BLaER1 (cell line): ENCODE results near the gene RAB24.
A peak's percentile ranks its signal among the peaks of the same experiment; 100 is the strongest.
"Not testable (repeated sequence)": the region's sequence is repeated elsewhere in the genome, so short reads cannot be mapped to it uniquely, and the experiment has no call there.

Source experiments
- H3K27ac ChIP-seq: shearing (Covaris generic); formaldehyde crosslinking; 2 replicates; pipeline ENCODE4 v1.8.1; 2022
- H3K27me3 ChIP-seq: shearing (Covaris generic); formaldehyde crosslinking; 2 replicates; pipeline ENCODE4 v1.8.1; 2022
- H3K36me3 ChIP-seq: shearing (Covaris generic); formaldehyde crosslinking; 2 replicates; pipeline ENCODE4 v1.8.1; 2022
- H3K4me1 ChIP-seq: shearing (Covaris generic); formaldehyde crosslinking; 2 replicates; pipeline ENCODE4 v1.8.1; 2022
- H3K4me2 ChIP-seq: shearing (Covaris generic); formaldehyde crosslinking; 2 replicates; pipeline ENCODE4 v1.8.1; 2022
- H3K4me3 ChIP-seq: shearing (Covaris generic); formaldehyde crosslinking; 2 replicates; pipeline ENCODE4 v1.8.1; 2022
- H3K9ac ChIP-seq: shearing (Covaris generic); formaldehyde crosslinking; 2 replicates; pipeline ENCODE4 v1.8.1; 2022
- H3K9me3 ChIP-seq: shearing (Covaris generic); formaldehyde crosslinking; 2 replicates; pipeline ENCODE4 v1.8.1; 2022
- H4K20me1 ChIP-seq: shearing (Covaris generic); formaldehyde crosslinking; 2 replicates; pipeline ENCODE4 v1.8.1; 2022
- Cebpa-rat ChIP-seq: shearing (Covaris generic); IDR thresholded peaks from 2 replicates; pipeline ENCODE4 v1.8.1; 2022

The RAB24 gene

DNA sequence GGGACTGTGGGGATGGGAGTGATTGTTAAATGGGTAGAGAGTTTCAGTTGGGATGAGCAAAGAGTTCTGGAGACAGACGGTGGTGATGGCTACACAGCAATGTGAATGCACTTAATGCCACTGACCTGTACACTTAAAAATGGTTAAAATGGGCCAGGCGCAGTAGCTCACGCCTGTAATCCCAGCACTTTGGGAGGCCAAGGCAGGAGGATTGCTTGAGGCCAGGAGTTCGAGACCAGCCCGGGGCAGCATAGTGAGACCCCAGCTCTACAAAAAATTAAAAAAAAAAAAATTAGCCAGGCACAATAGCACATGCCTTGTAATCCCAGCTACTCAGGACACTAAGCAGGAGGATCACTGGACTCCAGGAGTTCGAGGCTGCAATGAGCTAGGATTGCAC lies 40.3 kb upstream of the RAB24 start:
- Histone ChIP-seq H3K4me1 (peaks cover 36% of the 10 kb centered on the region), H3K9me3 (no peaks in the 10 kb centered on the region), H3K27ac (no peak overlapping the region), H3K9ac (no peak overlapping the region), H3K4me2 (no peak overlapping the region), H3K36me3 (peaks cover 75% of the 10 kb centered on the region), H4K20me1 (peaks cover 49% of the 10 kb centered on the region), H3K4me3 (no peak overlapping the region), H3K27me3 (no peaks in the 10 kb centered on the region)
- TF ChIP-seq Cebpa-rat: no peak

DNA sequence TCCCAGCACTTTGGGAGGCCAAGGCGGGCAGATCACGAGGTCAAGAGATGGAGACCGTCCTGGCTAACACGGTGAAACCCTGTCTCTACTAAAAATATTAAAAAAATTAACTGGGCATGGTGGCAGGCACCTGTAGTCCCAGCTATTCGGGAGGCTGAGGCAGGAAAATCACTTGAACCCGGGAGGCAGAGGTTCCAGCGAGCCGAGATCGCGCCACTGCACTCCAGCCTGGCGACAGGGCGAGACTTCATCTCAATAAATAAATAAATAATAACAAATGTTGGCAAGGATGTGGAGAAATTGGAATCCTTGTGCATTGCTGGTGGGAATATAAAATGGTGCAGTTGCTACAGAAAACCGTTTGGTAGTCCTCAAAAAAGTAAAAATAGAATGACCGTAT lies 39.5 kb upstream of the RAB24 start:
- Histone ChIP-seq H4K20me1 (peaks cover 49% of the 10 kb centered on the region), H3K36me3 (peaks cover 80% of the 10 kb centered on the region), H3K4me1 (peaks cover 36% of the 10 kb centered on the region)

DNA sequence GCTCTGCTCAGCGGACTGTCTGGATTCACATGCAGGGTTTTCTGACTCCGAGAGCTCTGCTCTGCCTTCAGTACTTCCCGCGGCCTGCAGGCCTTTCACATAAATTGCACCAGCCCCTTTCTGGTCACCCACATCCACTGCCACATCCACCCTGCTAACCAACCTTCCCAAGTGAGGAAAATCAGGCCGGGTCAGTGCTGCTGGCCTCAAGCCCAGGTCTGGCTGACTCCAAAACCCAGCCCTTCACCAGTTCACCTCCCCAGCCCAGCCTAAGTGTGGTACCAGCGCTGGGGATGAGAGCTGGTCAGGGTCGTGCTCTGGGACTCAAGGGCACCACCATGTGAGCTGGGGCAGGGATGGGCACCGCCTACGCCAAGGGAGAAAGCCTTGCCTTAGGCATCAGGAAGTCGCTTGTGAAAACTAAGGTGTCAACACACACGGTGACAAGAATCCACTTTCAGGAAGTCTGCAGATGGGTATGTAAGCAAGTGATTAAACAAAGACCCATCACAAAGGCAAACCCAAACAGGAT lies 35.7 kb upstream of the RAB24 start:
- Histone ChIP-seq H3K9ac (peak overlapping the region; percentile 62), H3K36me3 (peaks cover 82% of the 10 kb centered on the region)
- no peak for TF ChIP-seq Cebpa-rat

More for the DNA sequence above, 39.5 kb upstream of the RAB24 start:
- not testable (repeated sequence) for H3K9me3 ChIP-seq, H3K9ac ChIP-seq, H3K4me2 ChIP-seq, H3K27ac ChIP-seq, H3K27me3 ChIP-seq, H3K4me3 ChIP-seq

DNA sequence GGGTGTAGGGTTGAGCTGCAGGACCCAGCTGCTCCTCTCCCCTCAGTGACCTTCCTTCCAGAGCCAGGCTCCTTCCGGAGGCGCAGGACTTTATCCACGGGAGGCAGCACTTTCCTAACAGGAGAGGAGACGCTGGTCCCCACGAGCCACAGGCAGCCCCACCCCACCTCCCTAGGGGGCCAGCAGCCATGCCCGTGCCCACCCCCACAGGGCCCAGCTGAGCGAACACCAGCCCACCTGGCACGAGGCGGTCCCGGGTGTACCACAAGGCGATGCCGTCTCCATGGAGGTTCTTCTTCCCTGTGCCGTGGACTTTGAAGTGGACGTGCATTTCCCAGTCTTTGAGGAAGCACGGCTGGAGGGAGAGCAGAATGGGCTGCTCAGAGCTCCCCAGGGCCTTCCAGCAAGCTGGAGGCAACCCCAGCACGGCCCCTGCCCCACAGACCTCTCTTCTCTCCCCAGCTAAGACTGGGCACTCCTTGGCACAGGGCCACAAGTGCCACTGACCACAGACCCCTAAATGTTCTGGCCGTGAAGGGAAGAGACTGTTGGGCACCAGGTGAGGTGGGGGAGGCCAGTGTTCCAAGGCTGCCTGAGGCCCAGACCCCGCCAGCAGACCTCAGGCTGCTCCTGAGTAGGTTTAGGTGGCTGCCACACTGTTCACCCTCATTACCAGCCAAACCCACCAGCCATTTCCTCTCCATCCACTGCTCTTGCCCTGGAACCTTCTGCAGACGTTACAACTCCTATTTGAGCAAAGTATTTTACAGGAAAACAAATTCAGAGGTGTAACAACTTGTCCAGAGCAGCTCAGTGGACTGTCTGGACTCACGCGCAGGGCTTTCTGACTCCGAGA lies 35.0 kb upstream of the RAB24 start:
- peak overlapping the region; percentile 96 for H3K27ac ChIP-seq

More for the DNA sequence above, 35.7 kb upstream of the RAB24 start:
- no peaks in the 10 kb centered on the region for H3K9me3 ChIP-seq
- peaks cover 64% of the 10 kb centered on the region for H3K4me1 ChIP-seq
- H4K20me1 ChIP-seq: peaks cover 32% of the 10 kb centered on the region
- peak overlapping the region; percentile 96 for H3K27ac ChIP-seq
- no peak overlapping the region for H3K4me3 ChIP-seq
- peak overlapping the region; percentile 96 for H3K4me2 ChIP-seq
- no peaks in the 10 kb centered on the region for H3K27me3 ChIP-seq

DNA sequence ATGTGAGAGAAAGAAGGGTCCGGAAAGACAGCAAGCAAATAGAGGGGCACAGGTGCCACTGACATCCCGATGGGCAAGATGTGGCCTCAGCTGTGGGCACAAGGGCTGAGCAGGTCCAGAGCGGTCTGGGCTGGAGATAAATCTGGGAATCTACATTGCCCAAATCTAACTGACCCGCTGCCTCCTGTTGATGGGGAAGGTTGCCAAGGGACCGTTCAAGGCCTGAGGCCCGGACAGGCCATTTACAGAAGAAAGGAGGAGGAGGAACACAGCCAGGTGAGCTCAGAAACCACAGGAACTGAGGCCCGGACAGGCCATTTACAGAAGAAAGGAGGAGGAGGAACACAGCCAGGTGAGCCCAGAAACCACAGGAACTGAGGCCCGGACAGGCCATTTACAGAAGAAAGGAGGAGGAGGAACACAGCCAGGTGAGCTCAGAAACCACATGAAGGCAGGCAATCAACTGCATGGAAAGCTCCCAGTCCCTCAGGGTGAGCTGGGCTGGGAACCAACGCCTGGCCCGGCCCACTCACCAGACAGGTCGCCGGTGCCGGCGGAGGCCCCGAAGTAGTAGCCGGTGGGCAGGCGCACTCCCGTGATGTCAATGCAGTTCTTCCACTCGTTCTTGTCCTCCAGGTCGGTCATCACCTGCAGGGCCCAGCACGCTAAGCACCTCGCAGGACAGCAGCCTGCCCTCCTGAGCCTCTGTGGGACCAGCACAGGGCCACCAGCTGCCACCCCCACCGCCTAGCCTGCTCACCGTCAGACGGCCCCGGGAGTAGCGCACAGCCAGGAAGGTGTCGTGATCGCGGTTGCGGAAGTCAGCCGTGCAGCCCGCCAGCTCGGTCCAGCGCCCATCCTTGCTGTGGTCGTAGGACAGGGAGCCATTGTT lies 33.3 kb upstream of the RAB24 start:
- peak overlapping the region; percentile 96 for H3K27ac ChIP-seq
- H3K4me1 ChIP-seq: peaks cover 87% of the 10 kb centered on the region
- H3K4me2 ChIP-seq: peak overlapping the region; percentile 96
- H3K9ac ChIP-seq: 0 out of 2 replicates have a peak overlapping the region, but pooled peaks have one; percentile 37
- no peak overlapping the region for H3K4me3 ChIP-seq
- H3K36me3 ChIP-seq: peaks cover 69% of the 10 kb centered on the region
- no peak for TF ChIP-seq Cebpa-rat
- H4K20me1 ChIP-seq: peaks cover 32% of the 10 kb centered on the region
- H3K27me3 ChIP-seq: no peaks in the 10 kb centered on the region
- no peaks in the 10 kb centered on the region for H3K9me3 ChIP-seq

More for the DNA sequence above, 35.0 kb upstream of the RAB24 start:
- Histone ChIP-seq H3K9ac (peak overlapping the region; percentile 62), H3K9me3 (no peaks in the 10 kb centered on the region), H3K4me1 (peaks cover 71% of the 10 kb centered on the region), H3K36me3 (peaks cover 80% of the 10 kb centered on the region), H3K27me3 (no peaks in the 10 kb centered on the region), H4K20me1 (peaks cover 32% of the 10 kb centered on the region), H3K4me2 (peak overlapping the region; percentile 96), H3K4me3 (no peak overlapping the region)
- no peak for TF ChIP-seq Cebpa-rat

DNA sequence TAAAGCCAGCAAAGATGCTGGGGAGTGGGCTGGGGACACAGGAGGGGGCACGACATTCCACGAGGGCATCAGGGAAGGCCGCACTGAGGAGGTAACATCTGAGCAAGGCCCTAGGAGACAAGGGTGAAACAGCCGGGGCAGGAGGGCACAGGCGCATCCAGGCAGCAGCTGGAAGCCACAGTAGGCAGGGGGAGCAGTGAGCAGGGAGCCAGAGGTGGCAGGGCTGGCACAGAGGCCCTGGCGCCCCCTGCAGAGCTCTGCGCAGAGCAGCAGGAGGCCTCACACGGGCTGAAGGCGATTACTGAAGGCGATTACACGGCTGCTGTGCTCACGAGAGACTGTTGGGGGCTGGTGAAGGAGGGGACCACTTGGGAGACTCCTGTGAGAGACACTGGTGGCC lies 32.6 kb upstream of the RAB24 start:
- Histone ChIP-seq H4K20me1 (peaks cover 32% of the 10 kb centered on the region), H3K4me2 (peak overlapping the region; percentile 96), H3K27ac (peak overlapping the region; percentile 96), H3K9ac (peak overlapping the region; percentile 80), H3K9me3 (no peaks in the 10 kb centered on the region), H3K4me1 (peaks cover 94% of the 10 kb centered on the region), H3K27me3 (no peaks in the 10 kb centered on the region), H3K4me3 (no peak overlapping the region; the same call in 1 of the 2 replicates), H3K36me3 (peaks cover 62% of the 10 kb centered on the region)
- TF ChIP-seq Cebpa-rat: no peak

DNA sequence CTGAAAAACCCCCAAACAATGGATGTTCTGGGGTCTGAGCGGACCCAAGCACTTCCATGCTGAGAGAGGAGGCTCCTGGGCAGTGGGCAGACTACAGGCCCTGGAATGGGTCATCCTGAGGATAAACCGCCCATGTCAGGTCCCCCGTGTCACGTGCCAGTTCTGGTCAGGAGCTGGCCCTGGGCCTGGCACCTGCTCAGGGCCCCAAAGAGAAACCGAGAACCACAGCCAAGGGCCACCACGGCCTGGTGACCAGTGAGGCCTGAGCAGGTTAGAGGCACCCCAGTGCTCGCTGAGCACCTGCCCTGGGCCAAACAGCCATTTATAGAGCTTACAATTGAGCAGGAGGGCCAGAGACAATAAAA lies 32.2 kb upstream of the RAB24 start:
- peaks cover 32% of the 10 kb centered on the region for H4K20me1 ChIP-seq
- peaks cover 60% of the 10 kb centered on the region for H3K36me3 ChIP-seq
- peak overlapping the region; percentile 96 for H3K4me2 ChIP-seq
- H3K27me3 ChIP-seq: no peaks in the 10 kb centered on the region
- peaks cover 98% of the 10 kb centered on the region for H3K4me1 ChIP-seq
- no peaks in the 10 kb centered on the region for H3K9me3 ChIP-seq
- peak overlapping the region; percentile 80 for H3K9ac ChIP-seq
- no peak for TF ChIP-seq Cebpa-rat
- no peak overlapping the region; the same call in 1 of the 2 replicates for H3K4me3 ChIP-seq
- peak overlapping the region; percentile 96 for H3K27ac ChIP-seq

DNA sequence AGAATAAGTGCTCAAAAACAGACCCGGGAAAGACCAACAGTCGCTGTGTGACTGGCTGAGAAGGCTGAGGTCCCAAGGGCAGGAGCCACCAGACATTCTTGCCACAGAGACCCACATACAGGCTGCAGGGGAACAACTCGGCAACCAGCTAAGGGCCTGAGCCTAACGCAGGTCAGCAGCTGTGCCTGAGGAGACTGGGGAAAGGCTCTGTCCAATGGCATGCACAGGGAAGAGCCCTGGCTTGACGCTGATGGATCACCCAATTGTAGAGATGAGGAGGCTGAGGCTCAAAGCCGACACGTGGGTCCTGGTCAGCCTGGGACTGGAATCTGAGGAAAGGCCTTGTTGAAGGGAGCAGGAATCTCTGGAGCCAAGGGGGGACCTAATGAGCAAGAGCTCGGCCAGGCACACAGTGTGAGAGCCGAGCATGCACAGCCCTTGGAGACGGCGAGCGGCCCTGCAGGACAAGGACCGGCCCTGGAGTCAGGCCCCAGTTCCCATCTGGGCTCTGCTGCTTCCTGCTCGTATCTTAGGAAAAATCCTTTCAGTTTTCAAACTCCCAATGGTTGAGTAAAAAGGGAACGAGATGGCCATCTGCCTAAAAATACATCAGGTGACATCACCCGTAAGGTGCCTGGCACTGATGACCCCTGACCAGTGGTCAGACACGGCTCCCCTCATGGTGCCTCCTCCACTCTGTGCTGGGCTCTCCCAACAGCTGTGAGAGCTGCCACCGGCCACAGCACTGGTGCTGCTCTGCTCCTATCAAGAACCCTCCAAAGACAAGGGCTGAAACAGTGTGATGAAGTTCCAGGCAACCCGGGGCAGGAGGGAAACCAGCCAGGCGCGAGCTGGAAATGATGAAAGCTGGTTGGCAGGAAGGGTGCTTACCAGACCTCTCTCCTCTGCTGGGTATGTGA lies 31.5 kb upstream of the RAB24 start:
- Histone ChIP-seq H3K36me3 (peaks cover 57% of the 10 kb centered on the region), H3K9me3 (no peaks in the 10 kb centered on the region), H4K20me1 (peaks cover 32% of the 10 kb centered on the region), H3K9ac (peak overlapping the region; percentile 80), H3K4me2 (peak overlapping the region; percentile 96), H3K4me3 (peak overlapping the region; percentile 58; the same call in 1 of the 2 replicates), H3K27ac (peak overlapping the region; percentile 96), H3K27me3 (no peaks in the 10 kb centered on the region), H3K4me1 (peaks cover 100% of the 10 kb centered on the region)
- TF ChIP-seq Cebpa-rat: no peak

DNA sequence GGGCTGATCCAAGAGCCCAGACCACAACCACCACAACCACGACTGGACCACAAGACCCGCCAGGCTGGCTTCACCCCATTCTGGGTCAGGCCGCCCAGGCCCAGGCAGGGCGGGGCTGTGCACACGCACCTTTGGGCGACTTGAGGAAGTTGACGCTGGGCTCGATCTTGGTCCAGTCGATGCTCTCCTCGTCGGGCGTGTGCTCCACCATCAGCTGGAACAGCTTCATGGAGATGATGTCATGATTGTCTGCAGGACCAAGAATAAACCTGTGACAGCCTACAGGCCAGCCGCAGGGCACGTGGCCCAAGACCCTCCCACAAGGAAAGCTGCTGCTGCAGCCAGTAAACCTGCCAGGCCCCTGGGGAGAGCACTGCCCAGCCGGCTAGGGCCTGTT lies 30.6 kb upstream of the RAB24 start:
- Histone ChIP-seq H3K36me3 (peaks cover 63% of the 10 kb centered on the region), H3K9ac (peak overlapping the region; percentile 80), H3K4me3 (peak overlapping the region; percentile 58), H3K27me3 (no peaks in the 10 kb centered on the region), H4K20me1 (peaks cover 26% of the 10 kb centered on the region), H3K9me3 (no peaks in the 10 kb centered on the region), H3K27ac (peak overlapping the region; percentile 96), H3K4me2 (peak overlapping the region; percentile 96), H3K4me1 (peaks cover 100% of the 10 kb centered on the region)
- TF ChIP-seq Cebpa-rat: no peak
